GM13976 (cell line): ENCODE results near the gene SRRM2.
A peak's percentile ranks its signal among the peaks of the same experiment; 100 is the strongest.
"Not testable (repeated sequence)": the region's sequence is repeated elsewhere in the genome, so short reads cannot be mapped to it uniquely, and the experiment has no call there.

Experiments used
- DNase-seq: peaks from one replicate; pipeline ENCODE4 v3.0.0; 2012; ENCODE audit warnings: low spot score
- in situ Hi-C: fragments of 300-500 bp; cut with MboI; formaldehyde crosslinking; loops from one replicate; pipeline ENCODE4 v1.12.0; 2022; ENCODE audit warnings: low sequenced_read_pairs, mixed read lengths, inconsistent platforms; ENCODE audit not compliant: unreplicated experiment
- TF ChIP-seq, protein P1 (sequence below): IDR thresholded peaks from 2 replicates; pipeline ENCODE4 v1.5.1; 2012; ENCODE audit warnings: borderline replicate concordance, mild to moderate bottlenecking; ENCODE audit not compliant: insufficient read depth; ENCODE audit errors: extremely low read depth, missing control alignments, control extremely low read depth

SRRM2 gene

DNA sequence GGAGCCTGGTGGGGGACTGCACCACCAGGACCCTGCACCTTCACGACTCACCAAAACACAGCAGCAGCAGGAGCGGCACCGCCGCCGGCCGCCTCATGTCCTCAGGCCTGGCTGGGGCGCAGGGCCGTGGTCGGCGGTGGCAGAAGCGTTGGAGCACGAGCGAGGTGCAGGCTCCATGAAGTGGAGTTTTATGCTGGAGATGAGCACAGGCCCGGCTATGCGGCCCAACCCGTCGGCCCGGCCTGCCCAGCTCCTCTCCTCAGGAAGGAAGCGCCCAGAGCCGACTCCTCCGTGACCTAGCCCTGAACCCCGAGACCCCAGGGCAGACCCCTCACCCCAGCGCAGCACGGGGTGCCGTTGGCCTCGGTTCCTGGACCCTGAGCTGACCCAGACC, 32.4 kb upstream of the SRRM2 start, which contains the start of gene PRSS27:
PRSS27 (minus strand) TSS at position 161 of the 394 bp plus-strand sequence; CDS start at position 97, 64 bp downstream.
- in situ Hi-C loops: no loop called here
- TF ChIP-seq, protein P1, sequence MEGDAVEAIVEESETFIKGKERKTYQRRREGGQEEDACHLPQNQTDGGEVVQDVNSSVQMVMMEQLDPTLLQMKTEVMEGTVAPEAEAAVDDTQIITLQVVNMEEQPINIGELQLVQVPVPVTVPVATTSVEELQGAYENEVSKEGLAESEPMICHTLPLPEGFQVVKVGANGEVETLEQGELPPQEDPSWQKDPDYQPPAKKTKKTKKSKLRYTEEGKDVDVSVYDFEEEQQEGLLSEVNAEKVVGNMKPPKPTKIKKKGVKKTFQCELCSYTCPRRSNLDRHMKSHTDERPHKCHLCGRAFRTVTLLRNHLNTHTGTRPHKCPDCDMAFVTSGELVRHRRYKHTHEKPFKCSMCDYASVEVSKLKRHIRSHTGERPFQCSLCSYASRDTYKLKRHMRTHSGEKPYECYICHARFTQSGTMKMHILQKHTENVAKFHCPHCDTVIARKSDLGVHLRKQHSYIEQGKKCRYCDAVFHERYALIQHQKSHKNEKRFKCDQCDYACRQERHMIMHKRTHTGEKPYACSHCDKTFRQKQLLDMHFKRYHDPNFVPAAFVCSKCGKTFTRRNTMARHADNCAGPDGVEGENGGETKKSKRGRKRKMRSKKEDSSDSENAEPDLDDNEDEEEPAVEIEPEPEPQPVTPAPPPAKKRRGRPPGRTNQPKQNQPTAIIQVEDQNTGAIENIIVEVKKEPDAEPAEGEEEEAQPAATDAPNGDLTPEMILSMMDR: no peak
- no peak for DNase-seq

DNA sequence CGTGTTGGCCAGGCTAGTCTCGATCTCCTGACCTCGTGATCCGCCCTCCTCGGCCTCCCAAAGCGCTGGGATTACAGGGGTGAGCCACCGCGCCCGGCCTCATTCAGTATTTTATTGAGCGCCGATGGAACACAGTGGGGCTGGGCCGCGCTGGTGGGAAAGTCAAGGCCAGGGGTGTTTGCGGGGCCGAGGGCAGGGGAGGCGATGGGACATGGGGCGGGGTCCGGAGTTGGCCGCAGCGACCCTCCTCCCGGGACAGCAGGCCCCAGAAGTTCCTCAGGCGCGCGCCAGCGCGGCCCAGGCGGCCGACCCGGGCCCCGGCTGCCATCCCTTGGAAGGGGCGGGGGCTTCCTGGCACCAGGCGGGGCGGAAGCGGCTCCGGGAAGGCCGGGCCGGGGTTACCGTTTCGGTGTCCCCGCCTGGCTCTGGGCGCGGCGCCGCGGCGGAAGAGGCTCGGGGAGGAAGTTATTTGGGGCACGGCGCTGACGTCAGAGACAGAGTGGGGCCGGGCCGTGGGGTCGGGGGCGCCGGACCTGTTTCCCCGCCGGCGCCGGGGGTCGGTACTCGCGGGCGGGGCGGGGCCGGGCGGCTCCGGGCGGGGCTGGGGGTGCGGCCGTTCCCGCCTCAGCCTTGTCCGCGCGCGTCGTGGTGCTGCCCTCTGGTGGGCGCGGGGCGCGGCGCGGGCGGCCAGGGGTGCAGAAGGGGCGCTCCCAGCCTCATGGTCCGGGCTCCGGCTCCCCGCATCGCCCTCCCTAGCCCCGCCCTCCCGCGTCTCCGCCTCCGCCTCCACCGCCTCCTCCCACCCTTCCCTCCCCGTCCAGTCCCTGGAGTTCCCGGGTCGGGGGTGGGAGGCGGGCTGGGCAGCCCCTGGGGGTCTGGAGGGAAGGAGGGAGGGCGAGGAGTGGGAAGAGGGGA, 31.5 kb upstream of the SRRM2 start:
- in situ Hi-C loops: no loop called here

DNA sequence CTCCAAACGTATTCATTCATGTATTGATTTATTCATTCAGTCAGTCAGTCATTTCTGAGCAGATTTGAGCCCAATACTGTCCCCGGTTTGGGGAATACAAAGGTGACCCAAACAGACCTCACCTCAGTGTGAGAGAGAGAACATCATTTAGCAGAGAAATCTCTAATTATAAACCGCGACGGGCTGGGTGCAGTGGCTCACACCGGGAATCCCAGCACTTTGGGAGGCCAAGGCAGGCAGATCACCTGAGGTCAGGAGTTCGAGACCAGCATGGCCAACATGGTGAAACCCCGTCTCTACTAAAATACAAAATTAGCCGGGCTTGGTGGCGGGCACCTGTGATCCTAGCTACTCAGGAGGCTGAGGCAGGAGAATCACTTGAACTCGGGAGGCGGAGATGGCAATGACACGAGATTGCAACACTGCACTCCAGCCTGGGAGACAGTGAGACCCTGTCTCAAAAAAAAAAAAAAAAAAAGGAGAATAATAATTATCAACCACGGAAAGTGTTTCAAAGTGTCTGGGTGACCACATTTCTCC, 30.7 kb upstream of the SRRM2 start:
- in situ Hi-C loops, DNase-seq: not testable (repeated sequence)

More for the DNA sequence above, 31.5 kb upstream of the SRRM2 start:
- TF ChIP-seq, protein P1: peak; percentile 97
- DNase-seq: peak; percentile 94

DNA sequence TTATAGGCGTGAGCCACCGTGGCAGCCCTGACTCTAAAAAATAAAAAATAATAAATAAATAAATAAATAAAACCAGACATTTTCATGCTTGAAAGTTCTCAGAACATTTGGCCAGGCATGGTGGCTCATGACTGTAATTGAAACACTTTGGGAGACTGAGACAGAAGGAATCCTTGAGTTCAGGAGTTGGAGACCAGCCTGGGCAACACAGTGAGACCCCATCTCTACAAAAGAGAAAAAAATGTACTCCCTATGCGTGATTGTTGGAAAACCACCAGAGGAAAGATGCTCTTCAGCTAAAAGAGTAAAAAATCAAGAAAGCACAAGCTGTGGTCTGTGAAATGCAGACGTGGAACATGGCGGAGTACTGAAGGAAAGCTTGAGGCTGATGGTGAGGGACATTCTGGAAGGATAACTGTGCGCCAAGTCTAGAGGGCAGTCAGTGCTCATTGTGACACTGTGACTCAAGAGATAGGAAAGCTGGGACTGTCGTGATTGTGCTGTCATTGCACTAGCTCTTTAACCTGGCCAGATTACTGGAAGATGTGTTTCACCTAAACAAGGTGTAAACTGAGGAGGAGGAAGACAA, 28.3 kb upstream of the SRRM2 start:
- TF ChIP-seq, protein P1: no peak
- DNase-seq: no peak
- in situ Hi-C loops: no loop called here

GRCh38 chr16:2724816-2725348, 27.6 kb upstream of the SRRM2 start:
- TF ChIP-seq, protein P1: no peak
- in situ Hi-C loops: no loop called here
- no peak for DNase-seq

DNA sequence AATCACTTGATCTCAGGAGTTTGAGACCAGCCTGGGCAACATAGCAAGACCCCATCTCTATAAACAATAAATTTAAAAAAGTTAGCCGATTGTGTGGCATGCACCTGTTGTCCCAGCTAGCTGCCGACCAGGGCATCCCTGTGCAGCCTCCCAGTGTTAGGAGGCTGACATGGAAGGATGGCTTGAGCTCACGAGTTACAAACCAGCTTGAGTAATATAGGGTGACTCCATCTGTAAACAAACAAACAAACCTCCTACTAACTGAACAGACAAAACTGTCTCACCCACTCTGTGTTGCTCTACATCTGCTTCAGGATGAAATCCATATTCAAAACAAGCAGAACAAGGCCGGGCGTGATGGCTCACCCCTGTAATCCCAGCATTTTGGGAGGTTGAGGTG, 25.5 kb upstream of the SRRM2 start:
- TF ChIP-seq, protein P1: no peak
- DNase-seq: no peak
- in situ Hi-C loops: no loop called here
